Mesothelial cell of epicardium (in vitro differentiated cells): ENCODE data around the gene MIPOL1. TPM values are rescaled to one million over a fixed set of nuclear protein-coding genes. Genes with fewer than 3 reads are reported as not detected.
"Not testable (repeated sequence)": the region's sequence is repeated elsewhere in the genome, so short reads cannot be mapped to it uniquely, and the experiment has no call there.

Source experiments
- DNase-seq, 2 experiments: peaks; one replicate each; pipeline ENCODE4 v3.0.0; 2021; ENCODE audit warnings: low spot score in 2 of 2; ENCODE audit not compliant: unreplicated experiment in 2 of 2
- H3K27ac Mint-ChIP-seq: 2 replicates; pipeline ENCODE4 v1.8.0; 2021; ENCODE audit warnings: mixed read lengths
- H3K27me3 Mint-ChIP-seq: 2 replicates; pipeline ENCODE4 v1.8.0; 2021; ENCODE audit warnings: low read depth, mixed read lengths
- H3K36me3 Mint-ChIP-seq: 2 replicates; pipeline ENCODE4 v1.8.0; 2021; ENCODE audit warnings: mixed read lengths
- H3K4me1 Mint-ChIP-seq: 2 replicates; pipeline ENCODE4 v1.8.0; 2021; ENCODE audit warnings: mixed read lengths
- H3K4me3 Mint-ChIP-seq: 2 replicates; pipeline ENCODE4 v1.8.0; 2021; ENCODE audit warnings: mild to moderate bottlenecking, moderate library complexity, mixed read lengths
- H3K9me3 Mint-ChIP-seq: 2 replicates; pipeline ENCODE4 v1.8.0; 2021; ENCODE audit warnings: mixed read lengths
- total RNA-seq: library from RNA; stranded (reverse); gene quantifications from 3 replicates; pipeline ENCODE4 v1.2.1, GENCODE V29; 2021
- TF ChIP-seq, protein P1 (sequence below): fragments of 200-600 bp; sonication (generic); IDR thresholded peaks from one replicate; pipeline ENCODE4 v1.5.0; 2021; ENCODE audit warnings: antibody characterized with exemption; ENCODE audit not compliant: unreplicated experiment

MIPOL1 gene
- total RNA-seq, 1 donor from 2014 or later: 28.4 TPM

DNA sequence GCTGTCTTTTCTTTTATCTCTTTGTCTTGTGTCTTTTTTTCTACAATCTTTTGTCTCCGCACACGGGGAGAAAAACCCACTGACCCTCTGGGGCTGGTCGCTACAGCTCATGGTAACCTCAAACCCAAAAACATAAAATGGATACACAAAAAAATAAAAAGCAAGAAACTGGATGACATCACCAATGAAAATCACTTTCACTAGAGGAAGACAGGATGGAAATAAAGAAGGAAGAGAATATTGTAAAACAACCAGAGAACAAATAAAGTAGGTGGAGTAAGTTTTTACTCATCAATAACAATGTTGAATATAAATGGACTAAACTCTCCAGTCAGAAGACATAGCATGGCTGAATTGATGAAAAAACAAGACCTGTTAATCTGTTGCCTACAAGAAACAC lies 17.6 kb downstream of the MIPOL1 start:
- H3K27ac Mint-ChIP-seq: no peak overlapping the region
- H3K4me1 Mint-ChIP-seq: no peaks in the 10 kb centered on the region
- H3K27me3 Mint-ChIP-seq: no peaks in the 10 kb centered on the region
- TF ChIP-seq, protein P1, sequence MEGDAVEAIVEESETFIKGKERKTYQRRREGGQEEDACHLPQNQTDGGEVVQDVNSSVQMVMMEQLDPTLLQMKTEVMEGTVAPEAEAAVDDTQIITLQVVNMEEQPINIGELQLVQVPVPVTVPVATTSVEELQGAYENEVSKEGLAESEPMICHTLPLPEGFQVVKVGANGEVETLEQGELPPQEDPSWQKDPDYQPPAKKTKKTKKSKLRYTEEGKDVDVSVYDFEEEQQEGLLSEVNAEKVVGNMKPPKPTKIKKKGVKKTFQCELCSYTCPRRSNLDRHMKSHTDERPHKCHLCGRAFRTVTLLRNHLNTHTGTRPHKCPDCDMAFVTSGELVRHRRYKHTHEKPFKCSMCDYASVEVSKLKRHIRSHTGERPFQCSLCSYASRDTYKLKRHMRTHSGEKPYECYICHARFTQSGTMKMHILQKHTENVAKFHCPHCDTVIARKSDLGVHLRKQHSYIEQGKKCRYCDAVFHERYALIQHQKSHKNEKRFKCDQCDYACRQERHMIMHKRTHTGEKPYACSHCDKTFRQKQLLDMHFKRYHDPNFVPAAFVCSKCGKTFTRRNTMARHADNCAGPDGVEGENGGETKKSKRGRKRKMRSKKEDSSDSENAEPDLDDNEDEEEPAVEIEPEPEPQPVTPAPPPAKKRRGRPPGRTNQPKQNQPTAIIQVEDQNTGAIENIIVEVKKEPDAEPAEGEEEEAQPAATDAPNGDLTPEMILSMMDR: no peak
- H3K36me3 Mint-ChIP-seq: peaks cover 48% of the 10 kb centered on the region
- no peak overlapping the region for H3K4me3 Mint-ChIP-seq
- no peak for DNase-seq
- H3K9me3 Mint-ChIP-seq: peaks cover 55% of the 10 kb centered on the region

DNA sequence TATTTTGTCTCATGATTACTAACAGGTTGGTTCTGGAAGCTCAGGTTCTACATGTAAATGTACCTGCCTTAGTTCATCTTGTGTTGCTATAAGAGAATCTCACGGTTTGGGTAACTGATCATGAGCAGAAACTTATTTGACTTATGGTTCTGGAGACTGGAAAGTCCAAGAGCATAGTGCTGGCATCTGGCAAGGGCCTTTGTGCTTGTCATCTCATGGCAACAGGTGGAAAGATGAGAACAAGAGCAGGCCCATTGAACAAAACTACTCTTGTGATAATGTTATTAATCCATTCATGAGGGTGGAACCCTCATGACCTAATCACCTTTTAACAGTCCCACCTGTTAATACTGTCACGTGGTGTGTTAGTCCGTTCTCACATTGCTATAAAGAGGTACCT lies 23.3 kb downstream of the MIPOL1 start:
- Mint-ChIP-seq H3K27ac (no peak overlapping the region), H3K36me3 (peaks cover 46% of the 10 kb centered on the region), H3K4me1 (no peaks in the 10 kb centered on the region), H3K9me3 (peaks cover 48% of the 10 kb centered on the region), H3K4me3 (no peak overlapping the region), H3K27me3 (no peaks in the 10 kb centered on the region)
- DNase-seq: no peak
- TF ChIP-seq, protein P1: no peak

DNA sequence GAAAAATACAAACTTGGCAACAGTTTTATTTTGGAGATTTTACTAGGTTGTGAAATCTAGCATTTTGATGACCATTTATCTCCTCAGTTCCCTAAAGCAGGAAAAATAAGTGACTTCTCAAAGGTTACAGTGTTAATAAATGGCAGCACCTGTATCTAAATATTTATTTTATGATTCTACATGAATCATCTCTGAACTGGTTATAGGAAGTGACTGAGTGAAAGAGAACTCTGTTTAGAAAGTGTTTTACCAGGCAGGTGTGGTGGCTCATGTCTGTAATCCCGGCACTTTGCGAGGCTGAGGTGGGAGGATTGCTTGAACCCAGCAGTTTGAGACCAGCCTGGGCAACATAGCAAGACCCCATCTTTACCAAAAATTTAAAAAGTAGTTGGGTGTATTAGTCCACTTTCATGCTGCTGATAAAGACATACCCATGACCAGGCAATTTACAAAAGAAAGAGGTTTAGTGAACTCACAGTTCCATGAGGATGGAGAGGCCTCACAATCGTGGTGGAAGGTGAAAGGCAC lies 26.3 kb downstream of the MIPOL1 start:
- Mint-ChIP-seq H3K27me3 (no peaks in the 10 kb centered on the region), H3K4me1 (no peaks in the 10 kb centered on the region), H3K36me3 (peaks cover 40% of the 10 kb centered on the region), H3K4me3 (no peak overlapping the region), H3K27ac (no peak overlapping the region), H3K9me3 (peaks cover 38% of the 10 kb centered on the region)
- TF ChIP-seq, protein P1: no peak
- no peak for DNase-seq

DNA sequence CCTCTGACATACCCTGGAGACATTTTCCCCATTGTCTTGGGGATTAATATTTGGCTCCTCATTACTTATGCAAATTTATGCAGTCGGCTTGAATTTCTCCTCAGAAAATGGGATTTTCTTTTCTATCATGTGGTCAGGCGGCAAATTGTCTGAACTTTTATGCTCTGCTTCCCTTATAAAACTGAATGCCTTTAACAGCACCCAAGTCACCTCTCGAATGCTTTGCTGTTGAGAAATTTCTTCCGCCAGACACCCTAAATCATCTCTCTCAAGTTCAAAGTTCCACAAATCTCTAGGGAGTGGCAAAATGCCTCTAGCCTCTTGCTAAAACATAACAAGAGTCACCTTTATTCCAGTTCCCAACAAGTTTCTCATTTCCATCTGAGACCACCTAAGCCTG lies 27.9 kb downstream of the MIPOL1 start:
- DNase-seq, H3K27ac Mint-ChIP-seq, H3K27me3 Mint-ChIP-seq, H3K4me1 Mint-ChIP-seq, H3K4me3 Mint-ChIP-seq: not testable (repeated sequence)
- Mint-ChIP-seq H3K36me3 (peaks cover 40% of the 10 kb centered on the region), H3K9me3 (peaks cover 38% of the 10 kb centered on the region)

DNA sequence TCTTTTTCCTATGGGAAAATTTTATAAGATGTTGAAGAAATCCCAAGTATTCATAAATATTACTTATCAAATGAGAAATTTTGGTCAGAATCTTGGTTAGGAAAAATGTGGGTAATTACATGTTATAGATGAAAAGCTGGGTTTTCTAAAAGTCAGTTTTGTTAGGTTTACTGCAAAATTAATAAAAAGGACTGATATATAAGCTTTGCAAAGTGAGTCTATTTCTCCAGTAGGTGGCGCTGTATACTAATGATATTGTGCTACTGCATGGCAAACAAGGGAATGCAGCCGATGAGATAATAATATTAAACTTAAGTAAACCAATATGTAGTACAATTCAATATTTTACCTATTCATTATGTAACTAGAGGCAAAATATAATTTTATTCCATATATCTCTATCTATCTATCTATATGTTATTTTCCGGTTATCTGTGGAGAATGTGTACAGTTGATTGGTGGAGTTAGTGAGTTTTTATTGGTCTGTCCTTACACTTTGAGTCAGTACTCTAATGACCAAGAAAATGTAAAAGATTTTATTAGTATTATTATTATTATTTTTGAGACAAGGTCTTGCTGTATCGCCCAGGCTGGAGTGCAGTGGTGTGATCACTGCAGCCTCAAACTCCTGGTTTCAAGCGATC lies 32.9 kb downstream of the MIPOL1 start:
- Mint-ChIP-seq H3K9me3 (peaks cover 8% of the 10 kb centered on the region), H3K36me3 (peaks cover 7% of the 10 kb centered on the region), H3K27ac (no peak overlapping the region), H3K4me1 (no peaks in the 10 kb centered on the region), H3K4me3 (no peak overlapping the region), H3K27me3 (no peaks in the 10 kb centered on the region)
- TF ChIP-seq, protein P1: peak; percentile 91
- no peak for DNase-seq

DNA sequence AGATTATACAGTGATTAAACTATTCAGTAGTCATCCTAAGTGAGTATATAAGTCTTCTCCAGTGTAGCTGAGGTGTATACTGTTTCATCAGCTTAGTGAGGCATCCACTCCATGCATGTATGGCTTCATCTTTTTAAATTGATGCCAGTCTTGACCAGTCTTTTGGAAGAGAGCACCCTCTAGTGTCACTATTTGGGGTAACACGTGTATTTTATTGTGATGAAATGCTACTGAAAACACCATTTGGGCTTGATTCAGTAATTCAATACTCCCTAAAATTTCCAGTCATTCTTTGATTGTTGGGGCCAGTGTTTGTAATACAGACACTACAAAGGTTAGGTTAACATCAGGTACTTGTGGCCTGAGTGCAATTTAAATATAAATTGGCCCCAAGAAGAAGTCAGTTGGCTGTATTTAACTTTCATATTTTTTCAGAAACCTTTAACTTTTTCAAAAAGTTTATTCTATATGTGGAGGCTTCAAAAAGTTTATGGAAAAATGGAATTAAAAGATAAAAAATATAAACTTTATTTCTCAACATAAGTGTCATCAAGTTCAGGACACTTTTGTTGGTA lies 35.3 kb downstream of the MIPOL1 start:
- TF ChIP-seq, protein P1: peak; percentile 59
- no peaks in the 10 kb centered on the region for H3K4me1 Mint-ChIP-seq
- DNase-seq: no peak
- H3K4me3 Mint-ChIP-seq: no peak overlapping the region
- no peaks in the 10 kb centered on the region for H3K9me3 Mint-ChIP-seq
- no peak overlapping the region for H3K27ac Mint-ChIP-seq
- H3K36me3 Mint-ChIP-seq: peaks cover 2% of the 10 kb centered on the region
- H3K27me3 Mint-ChIP-seq: no peaks in the 10 kb centered on the region
